Neutrophil (primary cell): ENCODE measurements around the gene ABCA3.

Experiments
- H3K27ac ChIP-seq: fragments of 200-600 bp; sonication (generic); 2 replicates; pipeline ENCODE4 v1.5.1; 2016; ENCODE audit warnings: mild to moderate bottlenecking, moderate library complexity
- H3K27me3 ChIP-seq: fragments of 200-600 bp; sonication (generic); 2 replicates; pipeline ENCODE4 v1.6.0; 2016; ENCODE audit warnings: mild to moderate bottlenecking
- H3K36me3 ChIP-seq: fragments of 200-600 bp; sonication (generic); 2 replicates; pipeline ENCODE4 v1.5.1; 2017
- H3K4me1 ChIP-seq, 2 experiments: fragments of 200-600 bp in 1 of 2; sonication (generic) in 1 of 2; 1 replicate in 1 of 2; 2 replicates in 1 of 2; pipeline versions ENCODE4 v1.5.1 to v1.6.1; 2013 to 2016; ENCODE audit warnings: low read depth in 1 of 2, low read length in 1 of 2, mild to moderate bottlenecking in 1 of 2, moderate library complexity in 1 of 2; ENCODE audit not compliant: control insufficient read depth in 1 of 2, insufficient read depth in 1 of 2
- H3K4me3 ChIP-seq, 2 experiments: fragments of 200-600 bp in 1 of 2; sonication (generic) in 1 of 2; 1 replicate in 1 of 2; 2 replicates in 1 of 2; pipeline ENCODE4 v1.5.1; 2013 to 2016; ENCODE audit warnings: low read depth in 1 of 2, low read length in 1 of 2, mild to moderate bottlenecking in 1 of 2, moderate library complexity in 1 of 2
- H3K9me3 ChIP-seq: fragments of 200-600 bp; sonication (generic); 2 replicates; pipeline ENCODE4 v1.5.1; 2016
- CTCF ChIP-seq: fragments of 200-600 bp; sonication (generic); IDR thresholded peaks from 2 replicates; pipeline ENCODE4 v1.5.1; 2016; ENCODE audit warnings: antibody characterized with exemption

Gene ABCA3

GRCh38 chr16:2308089-2308962 is 32.2 kb downstream of the ABCA3 start:
- Histone ChIP-seq H3K4me3 (no peak overlapping the region), H3K4me1 (no peaks in the 10 kb centered on the region), H3K9me3 (no peaks in the 10 kb centered on the region), H3K27ac (no peak overlapping the region), H3K36me3 (no peaks in the 10 kb centered on the region), H3K27me3 (no peaks in the 10 kb centered on the region)
- no peak for TF ChIP-seq CTCF

- Histone ChIP-seq H3K27me3 (no peaks in the 10 kb centered on the region), H3K4me3 (no peak overlapping the region), H3K36me3 (no peaks in the 10 kb centered on the region), H3K27ac (no peak overlapping the region), H3K4me1 (no peaks in the 10 kb centered on the region), H3K9me3 (no peaks in the 10 kb centered on the region)
- TF ChIP-seq CTCF: no peak
Observed at GRCh38 chr16:2299915-2300192, 40.7 kb downstream of the ABCA3 start.

GRCh38 chr16:2299121-2299914 is 41.2 kb downstream of the ABCA3 start:
- no peaks in the 10 kb centered on the region for H3K27me3 ChIP-seq
- TF ChIP-seq CTCF: no peak
- no peaks in the 10 kb centered on the region for H3K36me3 ChIP-seq
- H3K27ac ChIP-seq: no peak overlapping the region
- H3K4me3 ChIP-seq: no peak overlapping the region
- no peaks in the 10 kb centered on the region for H3K9me3 ChIP-seq
- H3K4me1 ChIP-seq: no peaks in the 10 kb centered on the region

- H3K9me3 ChIP-seq: no peaks in the 10 kb centered on the region
- no peaks in the 10 kb centered on the region for H3K4me1 ChIP-seq
- no peaks in the 10 kb centered on the region for H3K36me3 ChIP-seq
- no peak overlapping the region for H3K27ac ChIP-seq
- no peak for TF ChIP-seq CTCF
- H3K4me3 ChIP-seq: no peak overlapping the region
- H3K27me3 ChIP-seq: no peaks in the 10 kb centered on the region
Observed at GRCh38 chr16:2298621-2299020, 41.9 kb downstream of the ABCA3 start.

GRCh38 chr16:2297506-2297860 is 43.0 kb downstream of the ABCA3 start:
- no peak for TF ChIP-seq CTCF
- no peak overlapping the region for H3K4me3 ChIP-seq

More at GRCh38 chr16:2297506-2297860, 43.0 kb downstream of the ABCA3 start:
- Histone ChIP-seq H3K4me1 (no peaks in the 10 kb centered on the region), H3K27me3 (no peaks in the 10 kb centered on the region), H3K36me3 (no peaks in the 10 kb centered on the region), H3K9me3 (no peaks in the 10 kb centered on the region), H3K27ac (no peak overlapping the region)
